K562 (cell line): ENCODE results near the gene IFFO2. TPM values are rescaled to one million over a fixed set of nuclear protein-coding genes. Genes with fewer than 3 reads are reported as not detected.
A peak's percentile ranks its signal among the peaks of the same experiment; 100 is the strongest.

ENCODE experiments used
- ADNP ChIP-seq: fragments of 200-800 bp; sonication (Bioruptor generic); IDR thresholded peaks from 2 replicates; pipeline ENCODE4 v1.6.1; 2016; ENCODE audit warnings: missing genetic modification characterization, missing compliant biosample characterization
- ARHGAP35 ChIP-seq: fragments of 450-650 bp; IDR thresholded peaks from 2 replicates; pipeline ENCODE4 v1.6.1; 2018; ENCODE audit not compliant: partially characterized antibody
- ATF7 ChIP-seq: fragments of 450-650 bp; IDR thresholded peaks from 2 replicates; pipeline ENCODE4 v1.7.1; 2014; ENCODE audit warnings: mild to moderate bottlenecking, moderate library complexity
- BCL6 ChIP-seq: fragments of 250-450 bp; sonication (Bioruptor Pico); IDR thresholded peaks from 2 replicates; pipeline ENCODE4 v1.4.0; 2020
- BDP1 ChIP-seq: IDR thresholded peaks from 3 replicates; pipeline ENCODE4 v1.6.1; 2011; ENCODE audit not compliant: insufficient read length, insufficient read depth
- GABPA ChIP-seq: fragments of 200-800 bp; sonication (Bioruptor generic); conservative IDR thresholded peaks from 2 replicates; pipeline ENCODE4 v1.6.1; 2016; ENCODE audit warnings: low read depth, missing genetic modification characterization, missing compliant biosample characterization
- GTF2E2 ChIP-seq: fragments of 200-800 bp; sonication (Bioruptor generic); IDR thresholded peaks from 2 replicates; pipeline ENCODE4 v1.6.1; 2016; ENCODE audit warnings: missing genetic modification characterization, missing compliant biosample characterization
- LCOR ChIP-seq: sonication (generic); formaldehyde crosslinking; IDR thresholded peaks from 2 replicates; pipeline ENCODE4 v1.8.0; 2022; ENCODE audit warnings: mild to moderate bottlenecking, missing genetic modification reagents
- LEF1 ChIP-seq: fragments of 450-650 bp; IDR thresholded peaks from 2 replicates; pipeline ENCODE4 v1.6.1; 2016; ENCODE audit warnings: mild to moderate bottlenecking
- MEF2D ChIP-seq: conservative IDR thresholded peaks from 2 replicates; pipeline ENCODE4 v1.6.1; 2016; ENCODE audit warnings: low read depth, missing genetic modification characterization, missing compliant biosample characterization
- NFYB ChIP-seq: IDR thresholded peaks from 2 replicates; pipeline ENCODE4 v1.6.1; 2011; ENCODE audit warnings: mild to moderate bottlenecking, moderate library complexity; ENCODE audit not compliant: insufficient read length; ENCODE audit errors: extremely low read depth
- SAFB2 ChIP-seq: fragments of 200-400 bp; formaldehyde crosslinking; IDR thresholded peaks from 2 replicates; pipeline ENCODE4 v1.6.1; 2018; ENCODE audit warnings: borderline replicate concordance, low read length, low read depth, moderate library complexity; ENCODE audit not compliant: severe bottlenecking
- polyA plus RNA-seq, 8 experiments: library from polyadenylated mRNA; depleted of rRNA in 4 of 8; stranded (reverse) in 5 of 8; unstranded in 3 of 8; fragments of >200 nt; fragmentation: Nextera tagmentation in 2 of 8; fragmentation: Illumina TruSeq in 1 of 8; extraction: Ambion mirVana in 2 of 8; extraction: Trizol in 1 of 8; gene quantifications; 2 replicates each; pipeline versions ENCODE4 v1.2.1 to v1.2.3, GENCODE V29; 2011 to 2014; ENCODE audit warnings: inconsistent platforms in 1 of 8, missing spikeins in 1 of 8
- total RNA-seq, 7 experiments: library from RNA; depleted of rRNA in 6 of 7; stranded (reverse); fragments of >200 nt in 6 of 7; fragmentation: Illumina TruSeq in 2 of 7; extraction: Trizol in 2 of 7; gene quantifications; 2 replicates each; pipeline versions ENCODE4 v1.2.1 to v1.2.3, GENCODE V29; 2011 to 2021; ENCODE audit warnings: low replicate concordance in 1 of 7
- TF ChIP-seq, protein P1 (sequence below): fragments of 450-650 bp; IDR thresholded peaks from 2 replicates; pipeline ENCODE4 v1.6.1; 2017; ENCODE audit warnings: antibody characterized with exemption, mild to moderate bottlenecking

Gene IFFO2
- total and polyA plus RNA-seq, 9 of the 15 experiments (the other 6 are each of a cell fraction or from before 2014, with no cell fraction given): 0.15 to 1.0 (median 0.44) TPM; not detected in 2

DNA sequence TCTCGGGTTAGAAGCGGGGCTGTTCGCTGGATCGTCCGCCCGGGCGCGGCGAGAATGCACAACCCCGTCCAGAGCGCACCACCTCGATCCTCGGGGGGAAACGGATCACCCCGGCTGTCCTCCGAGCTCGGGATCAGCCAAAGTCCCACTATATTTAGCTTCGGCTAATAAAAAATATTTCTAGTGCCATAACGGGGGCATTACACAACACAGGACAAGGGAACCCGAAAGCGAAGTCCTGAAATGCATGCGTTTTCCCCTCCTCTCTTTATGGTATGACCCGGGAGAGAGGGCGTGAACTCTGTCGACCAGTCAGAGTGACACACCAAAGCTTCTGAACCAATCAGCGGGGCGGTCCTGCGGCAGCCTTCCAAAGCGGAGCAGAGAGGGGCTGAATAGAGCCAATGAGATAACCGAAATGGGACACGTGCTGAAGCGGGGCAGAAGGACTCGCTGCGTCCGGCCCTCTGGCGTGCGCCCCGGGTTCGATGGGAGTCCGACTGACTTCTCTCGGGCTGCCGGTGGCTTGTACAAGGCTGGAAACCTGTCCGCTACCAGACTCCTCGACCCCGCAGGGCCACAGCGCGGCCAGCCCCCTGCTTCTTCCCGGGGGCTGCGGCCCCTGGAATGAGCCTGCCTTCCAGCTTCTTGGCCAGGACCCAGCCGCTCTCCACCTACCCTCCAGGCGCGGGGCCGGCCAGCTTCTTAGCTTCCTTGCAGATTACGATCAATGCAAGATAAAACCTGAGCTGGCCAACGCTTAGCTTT, 53.8 kb downstream of the IFFO2 start, which contains the start of gene ALDH4A1 (continued):
- TF ChIP-seq GTF2E2 (peak; percentile 30; the same call in 1 of the 2 replicates), LCOR (peak; percentile 89), BCL6 (CRISPR knock-in tag) (no peak), MEF2D (tag) (peak; percentile 11; the same call in 1 of the 2 replicates), NFYB (peak; percentile 78), BDP1 (no peak), GABPA (tag) (peak; percentile 10; the same call in 1 of the 2 replicates), SAFB2 (no peak), ARHGAP35 (no peak), LEF1 (no peak), ADNP (tag) (no peak), ATF7 (peak; percentile 100)
- TF ChIP-seq, protein P1, sequence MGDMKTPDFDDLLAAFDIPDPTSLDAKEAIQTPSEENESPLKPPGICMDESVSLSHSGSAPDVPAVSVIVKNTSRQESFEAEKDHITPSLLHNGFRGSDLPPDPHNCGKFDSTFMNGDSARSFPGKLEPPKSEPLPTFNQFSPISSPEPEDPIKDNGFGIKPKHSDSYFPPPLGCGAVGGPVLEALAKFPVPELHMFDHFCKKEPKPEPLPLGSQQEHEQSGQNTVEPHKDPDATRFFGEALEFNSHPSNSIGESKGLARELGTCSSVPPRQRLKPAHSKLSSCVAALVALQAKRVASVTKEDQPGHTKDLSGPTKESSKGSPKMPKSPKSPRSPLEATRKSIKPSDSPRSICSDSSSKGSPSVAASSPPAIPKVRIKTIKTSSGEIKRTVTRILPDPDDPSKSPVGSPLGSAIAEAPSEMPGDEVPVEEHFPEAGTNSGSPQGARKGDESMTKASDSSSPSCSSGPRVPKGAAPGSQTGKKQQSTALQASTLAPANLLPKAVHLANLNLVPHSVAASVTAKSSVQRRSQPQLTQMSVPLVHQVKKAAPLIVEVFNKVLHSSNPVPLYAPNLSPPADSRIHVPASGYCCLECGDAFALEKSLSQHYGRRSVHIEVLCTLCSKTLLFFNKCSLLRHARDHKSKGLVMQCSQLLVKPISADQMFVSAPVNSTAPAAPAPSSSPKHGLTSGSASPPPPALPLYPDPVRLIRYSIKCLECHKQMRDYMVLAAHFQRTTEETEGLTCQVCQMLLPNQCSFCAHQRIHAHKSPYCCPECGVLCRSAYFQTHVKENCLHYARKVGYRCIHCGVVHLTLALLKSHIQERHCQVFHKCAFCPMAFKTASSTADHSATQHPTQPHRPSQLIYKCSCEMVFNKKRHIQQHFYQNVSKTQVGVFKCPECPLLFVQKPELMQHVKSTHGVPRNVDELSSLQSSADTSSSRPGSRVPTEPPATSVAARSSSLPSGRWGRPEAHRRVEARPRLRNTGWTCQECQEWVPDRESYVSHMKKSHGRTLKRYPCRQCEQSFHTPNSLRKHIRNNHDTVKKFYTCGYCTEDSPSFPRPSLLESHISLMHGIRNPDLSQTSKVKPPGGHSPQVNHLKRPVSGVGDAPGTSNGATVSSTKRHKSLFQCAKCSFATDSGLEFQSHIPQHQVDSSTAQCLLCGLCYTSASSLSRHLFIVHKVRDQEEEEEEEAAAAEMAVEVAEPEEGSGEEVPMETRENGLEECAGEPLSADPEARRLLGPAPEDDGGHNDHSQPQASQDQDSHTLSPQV: peak; percentile 52
